HFF-Myc (cell line): ENCODE measurements around the gene FAM174C.

ENCODE experiments used
- DNase-seq: peaks from one replicate; pipeline ENCODE4 v3.0.0-alpha.2; 2011; ENCODE audit warnings: low read depth; ENCODE audit errors: extremely low read depth
- H3K4me3 ChIP-seq: replicated peaks from 2 replicates; pipeline ENCODE4 v1.5.1; 2011; ENCODE audit warnings: low read depth, mild to moderate bottlenecking, control low read depth, low read length
- CTCF ChIP-seq: IDR thresholded peaks from 2 replicates; pipeline ENCODE4 v1.5.1; 2012; ENCODE audit warnings: mild to moderate bottlenecking, low read depth, low read length, control low read depth; ENCODE audit errors: missing control alignments

The FAM174C gene

GRCh38 chr19:1273263-1274041, 1.9 kb upstream of the FAM174C start:
- TF ChIP-seq CTCF = no peak
- no peak overlapping the region for H3K4me3 ChIP-seq
- no peak for DNase-seq

GRCh38 chr19:1274081-1274851, 1.1 kb upstream of the FAM174C start:
- peak overlapping the region; percentile 59 for H3K4me3 ChIP-seq
- no peak for DNase-seq
- no peak for TF ChIP-seq CTCF

GRCh38 chr19:1274852-1275259, 474 bp upstream of the FAM174C start:
- H3K4me3 ChIP-seq = peak overlapping the region; percentile 59
- no peak for TF ChIP-seq CTCF
- no peak for DNase-seq

GRCh38 chr19:1275976-1276627, 772 bp downstream of the FAM174C start:
- no peak for DNase-seq
- TF ChIP-seq CTCF = no peak
- H3K4me3 ChIP-seq = peak overlapping the region; percentile 59

- DNase-seq = no peak
- TF ChIP-seq CTCF = no peak
- peak overlapping the region; percentile 59 for H3K4me3 ChIP-seq
These were observed 1.3 kb downstream of the FAM174C start for GRCh38 chr19:1276628-1277022.

- no peak for TF ChIP-seq CTCF
- peak overlapping the region; percentile 59 for H3K4me3 ChIP-seq
These were observed 1.7 kb downstream of the FAM174C start for GRCh38 chr19:1277061-1277460.

More at GRCh38 chr19:1277061-1277460, 1.7 kb downstream of the FAM174C start:
- DNase-seq = no peak
